Measurements from ENCODE around the gene EIF2AK2.

DNA sequence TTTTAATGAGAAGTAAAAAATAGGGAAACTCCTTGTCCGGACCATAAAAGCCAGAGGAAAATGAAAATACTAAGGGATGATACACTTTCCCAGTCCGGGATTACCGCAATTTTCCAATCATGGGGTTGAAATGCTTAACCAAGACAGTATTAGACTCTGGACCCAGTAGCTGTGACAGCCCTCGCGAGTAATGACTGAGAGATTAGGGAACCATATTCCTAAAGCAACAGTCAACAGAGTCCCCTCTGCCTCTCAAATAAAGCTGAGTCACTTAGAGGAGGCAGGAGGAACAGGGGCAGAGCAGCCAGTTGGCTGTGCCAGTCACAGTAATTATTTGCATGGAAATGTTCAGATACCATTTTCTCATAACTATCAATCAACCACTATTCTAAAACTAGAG, 37.6 kb downstream of the EIF2AK2 start:
- TF ChIP-seq EP300 (IDR thresholded peaks at IDR 0.05) (no peak), POLR2A (IDR thresholded peaks at IDR 0.05) (no peak)
- TF ChIP-seq, protein P1, sequence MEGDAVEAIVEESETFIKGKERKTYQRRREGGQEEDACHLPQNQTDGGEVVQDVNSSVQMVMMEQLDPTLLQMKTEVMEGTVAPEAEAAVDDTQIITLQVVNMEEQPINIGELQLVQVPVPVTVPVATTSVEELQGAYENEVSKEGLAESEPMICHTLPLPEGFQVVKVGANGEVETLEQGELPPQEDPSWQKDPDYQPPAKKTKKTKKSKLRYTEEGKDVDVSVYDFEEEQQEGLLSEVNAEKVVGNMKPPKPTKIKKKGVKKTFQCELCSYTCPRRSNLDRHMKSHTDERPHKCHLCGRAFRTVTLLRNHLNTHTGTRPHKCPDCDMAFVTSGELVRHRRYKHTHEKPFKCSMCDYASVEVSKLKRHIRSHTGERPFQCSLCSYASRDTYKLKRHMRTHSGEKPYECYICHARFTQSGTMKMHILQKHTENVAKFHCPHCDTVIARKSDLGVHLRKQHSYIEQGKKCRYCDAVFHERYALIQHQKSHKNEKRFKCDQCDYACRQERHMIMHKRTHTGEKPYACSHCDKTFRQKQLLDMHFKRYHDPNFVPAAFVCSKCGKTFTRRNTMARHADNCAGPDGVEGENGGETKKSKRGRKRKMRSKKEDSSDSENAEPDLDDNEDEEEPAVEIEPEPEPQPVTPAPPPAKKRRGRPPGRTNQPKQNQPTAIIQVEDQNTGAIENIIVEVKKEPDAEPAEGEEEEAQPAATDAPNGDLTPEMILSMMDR (IDR thresholded peaks at IDR 0.05): no peak
